ENCODE measurements around the gene RNF11.

Gene RNF11

GRCh38 chr1:51299981-51300670 is 64.1 kb downstream of the RNF11 start:
- DNase-seq (ENCODE audit: low read depth in 1 of 2, low spot score in 1 of 2) = no peak
- no peak overlapping the region for H3K4me3 ChIP-seq (replicated peaks; ENCODE audit: insufficient read depth, low read length)
- H3K27ac ChIP-seq (replicated peaks) = no peak overlapping the region
- H3K27me3 ChIP-seq (ENCODE audit: insufficient read depth, poor library complexity, severe bottlenecking) = no peaks in the 10 kb centered on the region
- no peak for TF ChIP-seq GABPA (IDR thresholded peaks at IDR 0.05; ENCODE audit: low read depth)

GRCh38 chr1:51301152-51301843 is 65.2 kb downstream of the RNF11 start:
- no peak overlapping the region for H3K27ac ChIP-seq (replicated peaks)
- no peak overlapping the region for H3K4me3 ChIP-seq (replicated peaks; ENCODE audit: insufficient read depth, low read length)
- no peaks in the 10 kb centered on the region for H3K27me3 ChIP-seq (ENCODE audit: insufficient read depth, poor library complexity, severe bottlenecking)
- TF ChIP-seq GABPA (IDR thresholded peaks at IDR 0.05; ENCODE audit: low read depth) (no peak), POLR2AphosphoS5 (IDR thresholded peaks at IDR 0.05; ENCODE audit: low read depth) (no peak), SPI1 (IDR thresholded peaks at IDR 0.05; ENCODE audit: borderline replicate concordance, low read depth) (no peak)
- DNase-seq (ENCODE audit: low read depth in 1 of 2, low spot score in 1 of 2) = no peak

GRCh38 chr1:51301844-51302162 is 65.7 kb downstream of the RNF11 start:
- no peaks in the 10 kb centered on the region for H3K27me3 ChIP-seq (ENCODE audit: insufficient read depth, poor library complexity, severe bottlenecking)
- no peak for DNase-seq (ENCODE audit: low read depth in 1 of 2, low spot score in 1 of 2)
- H3K27ac ChIP-seq (replicated peaks) = no peak overlapping the region
- no peak for TF ChIP-seq POLR2AphosphoS5 (IDR thresholded peaks at IDR 0.05; ENCODE audit: low read depth)
- no peak for TF ChIP-seq SPI1 (IDR thresholded peaks at IDR 0.05; ENCODE audit: borderline replicate concordance, low read depth)
- TF ChIP-seq GABPA (IDR thresholded peaks at IDR 0.05; ENCODE audit: low read depth) = no peak
- no peak for TF ChIP-seq REST (IDR thresholded peaks at IDR 0.05; ENCODE audit: insufficient replicate concordance, low read depth)
- no peak for TF ChIP-seq CTCF (IDR thresholded peaks at IDR 0.05; ENCODE audit: insufficient read depth, low read length)
- H3K4me3 ChIP-seq (replicated peaks; ENCODE audit: insufficient read depth, low read length) = no peak overlapping the region

GRCh38 chr1:51302270-51302669 is 66.2 kb downstream of the RNF11 start:
- Histone ChIP-seq H3K27ac (replicated peaks) (no peak overlapping the region), H3K4me3 (replicated peaks; ENCODE audit: insufficient read depth, low read length) (no peak overlapping the region), H3K27me3 (ENCODE audit: insufficient read depth, poor library complexity, severe bottlenecking) (no peaks in the 10 kb centered on the region)
- DNase-seq (ENCODE audit: low read depth in 1 of 2, low spot score in 1 of 2) = no peak
- no peak for TF ChIP-seq REST (IDR thresholded peaks at IDR 0.05; ENCODE audit: insufficient replicate concordance, low read depth)

- Histone ChIP-seq H3K27me3 (ENCODE audit: insufficient read depth, poor library complexity, severe bottlenecking) (no peaks in the 10 kb centered on the region), H3K27ac (replicated peaks) (no peak overlapping the region), H3K4me3 (replicated peaks; ENCODE audit: insufficient read depth, low read length) (no peak overlapping the region)
- DNase-seq (ENCODE audit: low read depth in 1 of 2, low spot score in 1 of 2) = no peak
- TF ChIP-seq SPI1 (IDR thresholded peaks at IDR 0.05; ENCODE audit: borderline replicate concordance, low read depth) (no peak), GABPA (IDR thresholded peaks at IDR 0.05; ENCODE audit: low read depth) (no peak), POLR2AphosphoS5 (IDR thresholded peaks at IDR 0.05; ENCODE audit: low read depth) (no peak), CTCF (IDR thresholded peaks at IDR 0.05; ENCODE audit: insufficient read depth, low read length) (no peak), REST (IDR thresholded peaks at IDR 0.05; ENCODE audit: insufficient replicate concordance, low read depth) (no peak)
These were observed 66.7 kb downstream of the RNF11 start for GRCh38 chr1:51302746-51303145.

Data from HL-60 (cell line).